Jurkat, Clone E6-1 (cell line): ENCODE results near the gene EVC.
"Not testable (repeated sequence)": the region's sequence is repeated elsewhere in the genome, so short reads cannot be mapped to it uniquely, and the experiment has no call there.

Source experiments
- DNase-seq: peaks from one replicate; pipeline ENCODE4 v3.0.0-alpha.2; 2011; ENCODE audit warnings: low read depth, low spot score
- H3K4me3 ChIP-seq: 2 replicates; pipeline ENCODE4 v1.5.1; 2011; ENCODE audit warnings: mild to moderate bottlenecking, low read length, control low read depth, moderate library complexity

Gene EVC

GRCh38 chr4:5724377-5724776 lies 13.4 kb downstream of the EVC start:
- no peak overlapping the region for H3K4me3 ChIP-seq
- no peak for DNase-seq

- H3K4me3 ChIP-seq, DNase-seq: not testable (repeated sequence)
Measured at GRCh38 chr4:5728412-5728811, 17.4 kb downstream of the EVC start.

GRCh38 chr4:5730436-5730835 lies 19.4 kb downstream of the EVC start:
- no peak for DNase-seq
- H3K4me3 ChIP-seq = no peak overlapping the region

GRCh38 chr4:5730993-5731990 lies 20.3 kb downstream of the EVC start:
- no peak overlapping the region for H3K4me3 ChIP-seq
- no peak for DNase-seq

GRCh38 chr4:5732158-5732557 lies 21.2 kb downstream of the EVC start:
- no peak for DNase-seq

GRCh38 chr4:5734853-5735252 lies 23.9 kb downstream of the EVC start:
- no peak for DNase-seq
- H3K4me3 ChIP-seq = no peak overlapping the region

More at GRCh38 chr4:5732158-5732557, 21.2 kb downstream of the EVC start:
- H3K4me3 ChIP-seq = no peak overlapping the region

GRCh38 chr4:5735463-5735862 lies 24.5 kb downstream of the EVC start:
- DNase-seq = no peak
- H3K4me3 ChIP-seq = no peak overlapping the region

- no peak for DNase-seq
- no peak overlapping the region for H3K4me3 ChIP-seq
Measured at GRCh38 chr4:5738061-5738460, 27.1 kb downstream of the EVC start.

GRCh38 chr4:5742388-5742787 lies 31.4 kb downstream of the EVC start:
- no peak for DNase-seq
- H3K4me3 ChIP-seq = no peak overlapping the region

- H3K4me3 ChIP-seq = no peak overlapping the region
- no peak for DNase-seq
Measured at GRCh38 chr4:5742968-5743367, 32.0 kb downstream of the EVC start.

- DNase-seq = no peak
- H3K4me3 ChIP-seq = no peak overlapping the region
Measured at GRCh38 chr4:5746250-5746649, 35.2 kb downstream of the EVC start.

GRCh38 chr4:5746829-5747737 lies 36.1 kb downstream of the EVC start:
- H3K4me3 ChIP-seq = no peak overlapping the region
- DNase-seq = no peak

- no peak for DNase-seq
- H3K4me3 ChIP-seq = no peak overlapping the region
Measured at GRCh38 chr4:5747738-5748375, 36.9 kb downstream of the EVC start.

- H3K4me3 ChIP-seq = no peak overlapping the region
- no peak for DNase-seq
Measured at GRCh38 chr4:5749568-5749967, 38.6 kb downstream of the EVC start.

GRCh38 chr4:5750052-5750945 lies 39.3 kb downstream of the EVC start:
- no peak for DNase-seq

GRCh38 chr4:5750946-5751665 lies 40.1 kb downstream of the EVC start:
- no peak for DNase-seq

More at GRCh38 chr4:5750052-5750945, 39.3 kb downstream of the EVC start:
- no peak overlapping the region for H3K4me3 ChIP-seq

GRCh38 chr4:5751666-5752375 lies 40.8 kb downstream of the EVC start:
- no peak for DNase-seq
- H3K4me3 ChIP-seq = no peak overlapping the region

More at GRCh38 chr4:5750946-5751665, 40.1 kb downstream of the EVC start:
- no peak overlapping the region for H3K4me3 ChIP-seq
